ENCODE results near the gene NEU1.
"Not testable (repeated sequence)": the region's sequence is repeated elsewhere in the genome, so short reads cannot be mapped to it uniquely, and the experiment has no call there.

Gene NEU1

GRCh38 chr6:31815025-31815838 lies 47.4 kb downstream of the NEU1 start, which contains the start of the genes HSPA1A and HSPA1L:
Gene HSPA1A, plus strand, starts transcription at chr6:31815543. Its CDS starts 214 bp downstream, at chr6:31815757.
Gene HSPA1L, minus strand, starts transcription at chr6:31815283. Its CDS starts 3,311 bp downstream, at chr6:31811972.
- DNase-seq: no peak

- no peak for DNase-seq
Observed at GRCh38 chr6:31814677-31815024, 48.0 kb downstream of the NEU1 start.

- no peak for DNase-seq
Observed at GRCh38 chr6:31813465-31813849, 49.2 kb downstream of the NEU1 start.

- DNase-seq: no peak
Observed at GRCh38 chr6:31811645-31812044, 51.0 kb downstream of the NEU1 start.

- not testable (repeated sequence) for DNase-seq
Observed at GRCh38 chr6:31808599-31808998, 54.0 kb downstream of the NEU1 start.
